AG20443 (cell line): Measurements from ENCODE around the gene TNXB.
"Not testable (repeated sequence)": the region's sequence is repeated elsewhere in the genome, so short reads cannot be mapped to it uniquely, and the experiment has no call there.

Experiments used
- DNase-seq: peaks from one replicate; pipeline ENCODE4 v3.0.0; 2012; ENCODE audit warnings: low spot score, mixed read lengths

The TNXB gene

GRCh38 chr6:32037598-32038524, 71.3 kb downstream of the TNXB start, which contains the start of gene CYP21A2:
Gene CYP21A2 (plus strand): TSS chr6:32038415. CDS start chr6:32038423, 8 bp downstream.
- DNase-seq, result not testable (repeated sequence)

DNA sequence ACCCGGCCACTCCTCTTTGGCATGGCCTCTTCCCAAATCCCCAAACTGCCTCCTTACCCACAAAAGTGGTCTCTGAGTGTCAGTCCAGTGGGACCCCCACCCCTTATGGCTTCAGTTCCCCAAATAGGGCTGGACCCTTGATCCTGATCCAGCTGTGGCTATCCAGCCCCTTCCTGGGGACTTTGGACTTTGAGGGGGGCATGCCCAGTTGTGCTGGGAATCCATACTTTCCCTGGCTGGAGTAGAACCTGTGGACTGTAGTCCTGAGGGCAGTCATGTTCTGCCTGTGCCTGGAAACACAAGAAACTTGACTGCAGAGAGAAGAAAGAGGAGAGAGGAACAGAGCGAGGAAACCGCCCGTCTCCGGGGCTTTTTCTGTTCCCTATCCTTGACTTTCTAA, 72.0 kb downstream of the TNXB start:
- not testable (repeated sequence) for DNase-seq

- DNase-seq, result not testable (repeated sequence)
These were observed 73.7 kb downstream of the TNXB start for GRCh38 chr6:32035283-32036013.

GRCh38 chr6:32029553-32029952, 79.6 kb downstream of the TNXB start:
- DNase-seq, result not testable (repeated sequence)

GRCh38 chr6:32028631-32029030, 80.5 kb downstream of the TNXB start:
- not testable (repeated sequence) for DNase-seq

DNA sequence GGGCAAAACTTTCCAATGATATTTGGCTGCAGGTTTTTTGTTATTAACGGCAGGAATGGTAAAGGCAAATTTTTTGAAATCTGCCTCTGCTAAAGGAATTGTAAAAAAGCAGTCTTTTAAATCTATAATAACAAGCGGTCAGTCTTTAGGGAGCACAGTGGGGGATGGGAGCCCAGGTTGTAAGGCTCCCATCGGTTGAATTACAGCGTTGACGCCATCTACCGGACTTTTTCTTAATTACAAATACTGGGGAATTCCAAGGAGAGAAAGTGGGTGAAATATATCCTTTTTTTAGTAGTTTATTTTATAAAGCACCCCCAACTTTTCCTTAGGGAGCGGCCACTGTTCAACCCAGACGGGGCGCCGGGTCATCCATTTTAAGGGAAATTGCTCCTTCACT, 87.0 kb downstream of the TNXB start:
- not testable (repeated sequence) for DNase-seq

GRCh38 chr6:32014547-32014946, 94.6 kb downstream of the TNXB start, which contains the start of gene C4B:
Gene C4B (plus strand): TSS chr6:32014795. CDS start chr6:32014846, 51 bp downstream.
- not testable (repeated sequence) for DNase-seq

GRCh38 chr6:32013738-32014137, 95.4 kb downstream of the TNXB start:
- not testable (repeated sequence) for DNase-seq

DNA sequence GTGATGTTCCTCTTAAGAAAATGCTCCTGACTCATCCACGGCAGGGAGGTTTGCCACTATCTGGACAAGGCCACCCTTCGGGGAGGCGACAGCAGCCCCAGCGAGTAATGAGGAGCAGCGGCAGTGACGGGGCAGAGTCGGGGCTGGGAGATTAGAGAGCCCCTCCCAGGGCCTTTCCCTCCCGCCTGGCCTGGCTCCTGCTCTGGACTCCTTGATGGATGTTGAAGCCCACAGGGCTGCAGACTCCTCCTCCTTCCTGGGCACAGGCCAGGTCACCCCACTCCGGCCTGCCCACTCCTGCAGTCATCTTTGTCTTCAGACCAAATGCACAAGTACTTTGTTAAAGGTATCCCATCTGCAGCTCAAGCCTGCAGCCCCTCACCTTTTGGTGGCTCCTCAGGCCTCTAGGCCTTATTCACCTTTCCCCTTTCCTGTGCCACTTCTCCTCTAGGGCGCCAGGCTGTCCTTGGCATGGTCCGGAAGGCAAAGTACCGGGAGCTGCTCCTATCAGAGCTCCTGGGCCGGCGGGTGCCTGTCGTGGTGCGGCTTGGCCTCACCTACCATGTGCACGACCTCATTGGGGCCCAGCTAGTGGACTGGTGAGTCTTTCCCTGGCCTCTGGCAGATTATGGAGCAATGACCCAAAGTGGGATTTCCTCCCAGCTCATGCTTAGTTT, 96.1 kb downstream of the TNXB start:
- DNase-seq, result not testable (repeated sequence)

DNA sequence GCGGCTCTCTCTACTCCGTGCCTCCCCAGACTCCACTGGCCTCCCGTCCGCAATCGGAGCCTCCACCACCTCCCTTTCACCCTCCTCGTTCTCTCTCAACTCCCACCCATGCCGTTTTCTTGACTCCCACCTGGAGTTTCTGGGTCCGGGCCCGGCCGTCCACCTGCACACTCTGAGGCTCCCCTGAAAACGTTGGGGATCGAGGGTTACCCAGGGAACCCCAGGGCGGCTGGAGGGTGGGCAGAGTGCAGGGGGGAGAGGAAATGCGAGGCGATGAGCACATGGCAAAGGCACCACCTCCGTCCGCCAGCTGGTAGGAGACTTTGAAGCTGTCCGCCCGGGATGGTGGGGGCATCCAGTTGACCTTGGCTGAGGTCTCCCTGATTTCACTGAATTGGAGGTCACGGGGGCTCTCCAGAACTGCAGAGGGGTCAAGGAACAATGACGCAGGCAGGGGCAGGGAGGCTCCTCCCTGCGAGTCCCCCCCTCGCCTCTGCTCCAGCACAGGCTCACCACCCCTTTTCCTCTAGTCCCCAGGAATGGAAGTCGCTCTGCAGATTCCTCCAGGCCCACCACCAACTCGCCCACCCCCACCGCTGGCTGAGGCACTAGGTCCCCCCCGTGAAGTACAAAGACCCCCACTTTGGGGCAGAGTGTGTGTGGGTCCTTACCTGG, 98.1 kb downstream of the TNXB start:
- DNase-seq, result not testable (repeated sequence)

GRCh38 chr6:32009537-32009936, 99.6 kb downstream of the TNXB start:
- DNase-seq, result not testable (repeated sequence)

GRCh38 chr6:32008616-32009015, 100.5 kb downstream of the TNXB start:
- DNase-seq, result not testable (repeated sequence)

- DNase-seq, result not testable (repeated sequence)
These were observed 101.1 kb downstream of the TNXB start for GRCh38 chr6:32008037-32008436.

DNA sequence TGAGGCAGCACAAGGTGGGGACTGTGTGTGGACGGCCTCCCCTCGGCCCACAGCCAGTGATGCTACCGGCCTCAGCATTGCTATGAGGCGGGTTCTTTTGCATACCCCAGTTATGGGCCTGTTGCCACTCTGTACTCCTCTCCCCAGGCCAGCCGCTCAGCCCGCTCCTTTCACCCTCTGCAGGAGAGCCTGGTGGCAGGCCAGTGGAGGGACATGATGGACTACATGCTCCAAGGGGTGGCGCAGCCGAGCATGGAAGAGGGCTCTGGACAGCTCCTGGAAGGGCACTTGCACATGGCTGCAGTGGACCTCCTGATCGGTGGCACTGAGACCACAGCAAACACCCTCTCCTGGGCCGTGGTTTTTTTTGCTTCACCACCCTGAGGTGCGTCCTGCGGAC, 102.1 kb downstream of the TNXB start:
- DNase-seq, result not testable (repeated sequence)

DNA sequence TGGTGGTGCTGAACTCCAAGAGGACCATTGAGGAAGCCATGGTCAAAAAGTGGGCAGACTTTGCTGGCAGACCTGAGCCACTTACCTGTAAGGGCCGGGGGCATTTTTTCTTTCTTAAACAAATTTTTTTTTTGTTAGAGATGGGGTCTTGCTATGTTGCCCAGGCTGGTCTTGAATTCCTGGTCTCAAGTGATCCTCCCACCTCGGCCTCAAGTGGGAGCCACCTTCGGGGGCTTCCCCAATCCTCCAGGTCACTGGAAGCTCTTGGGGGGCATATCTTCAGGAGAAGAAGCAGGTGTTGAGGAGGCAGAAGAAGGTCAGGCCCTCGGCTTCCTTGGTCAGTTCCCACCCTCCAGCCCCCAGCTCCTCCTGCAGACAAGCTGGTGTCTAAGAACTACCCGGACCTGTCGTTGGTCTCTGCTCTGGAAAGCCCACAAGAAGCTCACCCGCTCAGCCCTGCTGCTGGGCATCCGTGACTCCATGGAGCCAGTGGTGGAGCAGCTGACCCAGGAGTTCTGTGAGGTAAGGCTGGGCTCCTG, 103.1 kb downstream of the TNXB start:
- DNase-seq, result not testable (repeated sequence)

- not testable (repeated sequence) for DNase-seq
These were observed 103.6 kb downstream of the TNXB start for GRCh38 chr6:32005538-32005880.

- not testable (repeated sequence) for DNase-seq
These were observed 104.1 kb downstream of the TNXB start for GRCh38 chr6:32004864-32005537.

GRCh38 chr6:32004393-32004792, 104.7 kb downstream of the TNXB start:
- not testable (repeated sequence) for DNase-seq

DNA sequence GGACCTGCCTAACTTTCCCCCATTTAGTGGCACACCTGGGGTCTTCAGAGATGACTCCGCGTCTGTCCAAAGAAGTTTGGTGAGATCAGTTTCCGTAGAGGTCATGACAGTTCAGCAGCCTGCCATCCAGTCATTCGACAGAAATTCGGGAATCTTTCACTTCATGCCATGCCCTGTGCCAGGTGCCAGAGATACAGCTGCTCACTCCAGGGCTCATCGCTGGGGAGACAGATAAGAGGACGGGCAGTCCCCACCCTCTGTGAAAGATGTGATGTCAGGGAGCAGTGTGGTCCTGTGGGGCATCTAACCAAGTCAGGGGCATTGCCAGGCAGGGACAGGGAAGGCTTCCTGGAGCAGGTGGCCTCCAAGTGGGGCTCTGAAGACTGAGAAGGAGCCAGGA, 105.8 kb downstream of the TNXB start:
- DNase-seq, result not testable (repeated sequence)

DNA sequence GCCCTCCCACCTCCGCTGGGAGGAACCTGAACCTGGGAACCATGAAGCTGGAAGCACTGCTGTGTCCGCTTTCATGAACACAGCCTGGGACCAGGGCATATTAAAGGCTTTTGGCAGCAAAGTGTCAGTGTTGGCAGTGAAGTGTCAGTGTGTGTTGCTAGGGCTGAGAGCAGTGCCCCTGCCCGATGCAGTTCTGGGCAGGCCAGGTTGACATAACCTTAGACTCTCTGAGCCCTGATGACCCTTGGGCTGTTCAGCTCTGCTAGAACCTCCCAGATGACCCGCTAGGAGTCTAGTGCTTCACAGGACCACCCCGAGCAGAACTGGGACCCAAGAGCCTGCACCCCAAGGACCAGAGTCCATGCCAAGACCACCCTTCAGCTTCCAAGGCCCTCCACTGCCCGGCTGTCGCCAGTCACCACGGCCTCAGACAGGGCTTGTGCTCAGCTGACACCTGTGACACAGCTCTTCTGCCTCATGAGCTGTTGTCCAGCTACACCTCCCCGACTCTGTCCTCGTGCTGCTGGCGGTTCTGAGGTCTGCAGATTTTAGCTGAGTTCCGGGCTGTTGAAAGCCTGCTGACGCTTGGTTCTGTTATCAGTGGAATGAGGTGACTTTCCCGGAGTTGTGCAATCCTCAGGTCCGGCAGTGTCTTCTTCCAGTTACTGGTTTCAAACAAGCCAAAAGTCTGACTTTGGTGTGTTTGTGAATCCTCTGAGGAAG, 106.4 kb downstream of the TNXB start:
- not testable (repeated sequence) for DNase-seq
